MCF 10A (cell line): ENCODE measurements around the gene CLSTN2. TPM values are rescaled to one million over a fixed set of nuclear protein-coding genes. Genes with fewer than 3 reads are reported as not detected.

Source experiments
- BruUV-seq: library from RNA; stranded (reverse); fragments of 400-500 nt; replicated peaks from 2 replicates; lab custom pipeline; 2021; lab: Mats Ljungman, UMichigan
- CTCF ChIA-PET: fragments of 300-600 bp; sonication (Branson Sonifier 250); formaldehyde crosslinking; extraction: SDS; loops from one replicate; lab custom pipeline; 2021; ENCODE audit warnings: antibody characterized with exemption, inconsistent platforms; lab: Yijun Ruan, JAX
- POLR2A ChIA-PET: fragments of 300-600, 350-650 bp; sonication (Branson Sonifier 250); formaldehyde crosslinking; extraction: SDS; loops from one replicate; lab custom pipeline; 2020; ENCODE audit warnings: antibody characterized with exemption, inconsistent platforms; lab: Yijun Ruan, JAX
- DNase-seq: peaks from one replicate; pipeline ENCODE4 v3.0.0-alpha.2; 2018; ENCODE audit not compliant: unreplicated experiment
- H3K27ac Mint-ChIP-seq: one replicate; pipeline ENCODE4 v1.8.0; 2022; ENCODE audit warnings: mild to moderate bottlenecking, low read depth, mixed read lengths; ENCODE audit not compliant: unreplicated experiment
- H3K27me3 Mint-ChIP-seq: one replicate; pipeline ENCODE4 v1.8.0; 2022; ENCODE audit warnings: mixed read lengths; ENCODE audit not compliant: insufficient read depth, unreplicated experiment
- H3K36me3 Mint-ChIP-seq: one replicate; pipeline ENCODE4 v1.8.0; 2022; ENCODE audit warnings: mild to moderate bottlenecking, moderate library complexity, mixed read lengths; ENCODE audit not compliant: insufficient read depth, unreplicated experiment
- H3K4me1 Mint-ChIP-seq: one replicate; pipeline ENCODE4 v1.8.0; 2022; ENCODE audit warnings: mixed read lengths; ENCODE audit not compliant: insufficient read depth, unreplicated experiment
- H3K4me3 Mint-ChIP-seq: one replicate; pipeline ENCODE4 v1.8.0; 2022; ENCODE audit warnings: mild to moderate bottlenecking, moderate library complexity, mixed read lengths; ENCODE audit not compliant: unreplicated experiment
- H3K9me3 Mint-ChIP-seq: one replicate; pipeline ENCODE4 v1.8.0; 2022; ENCODE audit warnings: mixed read lengths; ENCODE audit not compliant: unreplicated experiment
- intact Hi-C: fragments of 100-400 bp; cut with micrococcal nuclease; formaldehyde crosslinking; loops from 2 replicates; pipeline ENCODE4 v1.14.1; 2022
- total RNA-seq: library from RNA; stranded (reverse); gene quantifications from 2 replicates; pipeline ENCODE4 v1.2.3, GENCODE V29; 2022
- TF ChIP-seq, protein P1 (sequence below): fragments of 200-600 bp; IDR thresholded peaks from one replicate; pipeline ENCODE4 v1.8.0; 2022; ENCODE audit warnings: antibody characterized with exemption, mild to moderate bottlenecking; ENCODE audit not compliant: unreplicated experiment

Gene CLSTN2
- total RNA-seq, 1 experiment from 2014 or later = not detected

DNA sequence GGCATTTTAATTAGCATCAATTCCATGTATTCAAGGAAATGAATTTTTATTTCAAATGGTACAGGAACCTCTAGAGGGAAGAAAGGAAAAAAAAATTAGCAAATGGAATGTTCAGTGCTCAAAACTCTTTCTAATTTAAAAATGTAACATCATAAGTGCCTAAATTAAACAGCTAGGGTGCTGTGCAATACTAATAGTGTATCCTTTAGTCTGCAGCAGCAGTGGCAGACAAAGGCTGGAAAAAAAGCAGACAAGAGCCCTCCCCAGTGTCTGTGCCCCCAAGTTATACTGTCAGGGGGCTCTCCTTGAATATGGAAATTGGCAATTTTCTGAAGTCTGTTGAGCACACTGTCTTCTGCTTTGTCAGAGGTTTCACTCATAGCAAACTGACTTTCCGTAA is 159.5 kb downstream of the CLSTN2 start:
- H3K4me1 Mint-ChIP-seq = no peaks in the 10 kb centered on the region
- no peak for DNase-seq
- H3K27ac Mint-ChIP-seq = no peak overlapping the region
- TF ChIP-seq, protein P1, sequence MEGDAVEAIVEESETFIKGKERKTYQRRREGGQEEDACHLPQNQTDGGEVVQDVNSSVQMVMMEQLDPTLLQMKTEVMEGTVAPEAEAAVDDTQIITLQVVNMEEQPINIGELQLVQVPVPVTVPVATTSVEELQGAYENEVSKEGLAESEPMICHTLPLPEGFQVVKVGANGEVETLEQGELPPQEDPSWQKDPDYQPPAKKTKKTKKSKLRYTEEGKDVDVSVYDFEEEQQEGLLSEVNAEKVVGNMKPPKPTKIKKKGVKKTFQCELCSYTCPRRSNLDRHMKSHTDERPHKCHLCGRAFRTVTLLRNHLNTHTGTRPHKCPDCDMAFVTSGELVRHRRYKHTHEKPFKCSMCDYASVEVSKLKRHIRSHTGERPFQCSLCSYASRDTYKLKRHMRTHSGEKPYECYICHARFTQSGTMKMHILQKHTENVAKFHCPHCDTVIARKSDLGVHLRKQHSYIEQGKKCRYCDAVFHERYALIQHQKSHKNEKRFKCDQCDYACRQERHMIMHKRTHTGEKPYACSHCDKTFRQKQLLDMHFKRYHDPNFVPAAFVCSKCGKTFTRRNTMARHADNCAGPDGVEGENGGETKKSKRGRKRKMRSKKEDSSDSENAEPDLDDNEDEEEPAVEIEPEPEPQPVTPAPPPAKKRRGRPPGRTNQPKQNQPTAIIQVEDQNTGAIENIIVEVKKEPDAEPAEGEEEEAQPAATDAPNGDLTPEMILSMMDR = no peak
- no peak overlapping the region for H3K4me3 Mint-ChIP-seq
- no peaks in the 10 kb centered on the region for H3K36me3 Mint-ChIP-seq
- intact Hi-C loops = no loop called here
- POLR2A ChIA-PET = interaction anchor here (1.9 kb wide), 1 partner anchor 10 kb away, joined by 4 read pairs; no protein-coding TSS in a partner anchor
- no peaks in the 10 kb centered on the region for H3K27me3 Mint-ChIP-seq
- no TSS peak for BruUV-seq
- no peaks in the 10 kb centered on the region for H3K9me3 Mint-ChIP-seq
- CTCF ChIA-PET = interaction anchor here (1.0 kb wide), 1 partner anchor 142 kb away, joined by 4 read pairs; no protein-coding TSS in a partner anchor

DNA sequence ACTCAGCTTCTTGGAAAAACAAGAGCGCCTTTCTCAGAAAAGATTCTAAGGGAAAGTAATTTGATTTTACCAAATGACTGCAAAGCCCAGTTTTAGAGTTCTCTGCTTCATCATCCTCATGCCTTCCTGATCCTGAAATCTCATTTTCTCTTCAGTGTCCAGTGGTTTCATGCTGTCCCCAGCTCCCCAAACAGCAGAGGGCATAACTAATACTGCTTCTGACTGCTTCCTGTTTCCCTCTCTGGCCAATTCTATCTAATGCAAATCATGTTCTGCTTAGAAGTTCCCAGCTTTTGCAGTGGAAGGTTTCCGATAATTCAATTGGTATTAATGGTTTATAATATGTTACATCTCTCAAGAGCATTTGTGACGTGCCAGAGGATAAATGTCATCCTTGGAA is 161.1 kb downstream of the CLSTN2 start:
- no peaks in the 10 kb centered on the region for H3K4me1 Mint-ChIP-seq
- TF ChIP-seq, protein P1 = no peak
- BruUV-seq = no TSS peak
- CTCF ChIA-PET = interaction anchor here (0.6 to 0.8 kb wide), 2 partner anchors 10 to 402 kb away, joined by 3 read pairs; no protein-coding TSS in a partner anchor
- peaks cover 7% of the 10 kb centered on the region for H3K9me3 Mint-ChIP-seq
- H3K36me3 Mint-ChIP-seq = no peaks in the 10 kb centered on the region
- intact Hi-C loops = no loop called here
- no peak overlapping the region for H3K4me3 Mint-ChIP-seq
- POLR2A ChIA-PET = no interaction called here
- no peaks in the 10 kb centered on the region for H3K27me3 Mint-ChIP-seq
- no peak for DNase-seq
- H3K27ac Mint-ChIP-seq = no peak overlapping the region

- peaks cover 7% of the 10 kb centered on the region for H3K9me3 Mint-ChIP-seq
Measured at GRCh38 chr3:140097874-140098635, 163.1 kb downstream of the CLSTN2 start.

DNA sequence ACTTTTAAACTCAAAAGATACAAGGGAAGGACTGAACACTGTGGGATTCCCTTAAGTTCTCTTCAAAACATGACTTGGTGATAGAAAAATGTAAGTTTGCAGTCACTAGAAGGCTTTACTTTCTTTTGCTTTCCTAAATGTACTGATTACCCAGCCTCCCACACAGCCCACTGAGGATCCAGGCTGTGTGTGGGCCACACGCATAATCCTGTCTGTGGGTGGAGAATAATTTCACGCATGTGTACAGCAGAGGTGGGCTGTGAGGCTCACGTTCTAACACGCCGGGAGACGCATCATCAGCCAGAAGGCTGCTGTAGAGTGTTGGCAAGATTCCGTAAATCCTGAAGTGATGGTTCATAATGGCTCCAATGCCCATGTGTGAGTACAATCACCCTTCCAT is 165.5 kb downstream of the CLSTN2 start:
- intact Hi-C loops = no loop called here
- no peak for DNase-seq
- Mint-ChIP-seq H3K27me3 (no peaks in the 10 kb centered on the region), H3K9me3 (peaks cover 7% of the 10 kb centered on the region), H3K4me3 (no peak overlapping the region), H3K36me3 (no peaks in the 10 kb centered on the region), H3K27ac (no peak overlapping the region), H3K4me1 (no peaks in the 10 kb centered on the region)
- TF ChIP-seq, protein P1 = no peak
- CTCF ChIA-PET = interaction anchor here (0.5 to 1.1 kb wide), 2 partner anchors 19 to 29 kb away, joined by 3 to 5 read pairs; no protein-coding TSS in a partner anchor
- POLR2A ChIA-PET = no interaction called here
- BruUV-seq = no TSS peak

More at GRCh38 chr3:140097874-140098635, 163.1 kb downstream of the CLSTN2 start:
- DNase-seq = no peak
- H3K27ac Mint-ChIP-seq = no peak overlapping the region
- H3K36me3 Mint-ChIP-seq = no peaks in the 10 kb centered on the region
- H3K4me1 Mint-ChIP-seq = no peaks in the 10 kb centered on the region
- POLR2A ChIA-PET = no interaction called here
- H3K27me3 Mint-ChIP-seq = no peaks in the 10 kb centered on the region
- CTCF ChIA-PET = interaction anchor here (0.6 to 1.0 kb wide), 4 partner anchors 11 to 377 kb away, joined by 3 to 4 read pairs (median 3); no protein-coding TSS in a partner anchor
- no peak overlapping the region for H3K4me3 Mint-ChIP-seq
- intact Hi-C loops = no loop called here
- TF ChIP-seq, protein P1 = no peak
- no TSS peak for BruUV-seq
